Non-pigmented ciliary epithelial cell (primary cell): ENCODE data around the gene NFIB.
A peak's percentile ranks its signal among the peaks of the same experiment; 100 is the strongest.

Source experiments
- DNase-seq: peaks from one replicate; pipeline ENCODE4 v3.0.0-alpha.2; 2010; ENCODE audit warnings: low read depth

The NFIB gene

DNA sequence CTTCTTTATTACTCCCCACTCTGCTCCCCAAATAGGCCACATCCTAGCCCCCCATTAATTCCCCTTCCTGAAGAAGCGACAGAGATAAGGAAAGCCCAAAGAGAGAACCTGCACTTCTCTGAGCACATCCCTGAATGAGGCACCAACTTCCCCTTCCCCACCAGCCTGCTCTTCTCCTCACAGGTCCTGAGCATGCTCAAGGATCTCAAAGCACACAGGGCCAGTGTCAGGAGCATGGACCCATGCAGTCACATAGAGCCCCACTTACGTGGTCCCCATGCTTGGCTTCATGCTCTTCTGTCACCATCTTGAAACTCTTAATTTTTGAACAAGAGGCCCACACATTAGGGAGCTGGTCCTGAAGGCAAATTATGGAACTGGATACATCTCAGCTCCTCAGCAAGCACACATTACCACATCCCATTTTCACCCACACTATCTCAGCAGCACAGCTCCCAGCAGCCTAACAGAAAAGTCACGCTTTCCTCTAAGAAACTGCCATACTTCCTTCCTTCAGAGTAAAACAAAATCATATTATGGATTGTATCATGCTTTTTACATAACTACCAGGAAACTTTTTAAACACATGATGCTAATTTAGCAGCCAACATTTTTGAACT is 99.8 kb downstream of the NFIB start:
- no peak for DNase-seq

DNA sequence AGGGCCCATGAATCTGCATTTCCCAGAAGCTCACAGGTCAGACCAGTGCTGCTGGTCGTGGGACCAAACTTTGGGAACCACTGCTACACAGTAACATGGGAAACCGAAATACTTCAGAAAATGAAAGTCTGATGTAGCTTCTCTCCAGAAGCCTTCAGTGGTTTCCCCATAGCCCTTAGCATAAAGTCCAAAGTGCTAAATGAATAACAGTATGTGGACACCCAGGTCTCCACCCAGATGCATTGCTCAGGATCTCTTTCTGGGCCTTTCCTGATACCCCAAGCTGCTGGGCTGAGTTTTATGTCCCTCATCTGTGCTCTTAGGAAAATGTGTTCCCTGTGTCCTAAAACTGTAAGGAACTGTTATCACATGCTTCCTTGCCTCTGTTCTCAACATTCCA is 100.4 kb downstream of the NFIB start:
- DNase-seq = no peak

- DNase-seq = no peak
Measured at GRCh38 chr9:14212697-14213420, 101.1 kb downstream of the NFIB start.

GRCh38 chr9:14212077-14212476 is 101.9 kb downstream of the NFIB start:
- no peak for DNase-seq

- no peak for DNase-seq
Measured at GRCh38 chr9:14211564-14211963, 102.4 kb downstream of the NFIB start.

DNA sequence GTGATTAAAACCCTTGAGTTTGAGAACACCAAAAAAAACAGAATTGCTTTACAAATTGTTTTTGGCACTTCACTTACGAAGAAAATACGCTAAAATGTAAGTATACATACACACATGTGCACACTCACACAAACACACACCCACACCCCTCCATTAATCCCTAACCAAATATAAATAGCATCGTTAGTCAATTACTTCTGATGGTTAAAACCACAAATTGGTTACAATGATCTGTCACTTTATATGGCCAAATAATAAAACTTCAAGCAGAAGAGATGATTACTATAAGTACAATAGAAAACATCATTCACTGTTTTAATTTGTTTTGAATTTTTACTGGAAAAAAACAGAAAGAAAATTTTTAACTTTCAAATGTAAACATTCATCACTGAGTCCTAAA is 103.5 kb downstream of the NFIB start:
- no peak for DNase-seq

DNA sequence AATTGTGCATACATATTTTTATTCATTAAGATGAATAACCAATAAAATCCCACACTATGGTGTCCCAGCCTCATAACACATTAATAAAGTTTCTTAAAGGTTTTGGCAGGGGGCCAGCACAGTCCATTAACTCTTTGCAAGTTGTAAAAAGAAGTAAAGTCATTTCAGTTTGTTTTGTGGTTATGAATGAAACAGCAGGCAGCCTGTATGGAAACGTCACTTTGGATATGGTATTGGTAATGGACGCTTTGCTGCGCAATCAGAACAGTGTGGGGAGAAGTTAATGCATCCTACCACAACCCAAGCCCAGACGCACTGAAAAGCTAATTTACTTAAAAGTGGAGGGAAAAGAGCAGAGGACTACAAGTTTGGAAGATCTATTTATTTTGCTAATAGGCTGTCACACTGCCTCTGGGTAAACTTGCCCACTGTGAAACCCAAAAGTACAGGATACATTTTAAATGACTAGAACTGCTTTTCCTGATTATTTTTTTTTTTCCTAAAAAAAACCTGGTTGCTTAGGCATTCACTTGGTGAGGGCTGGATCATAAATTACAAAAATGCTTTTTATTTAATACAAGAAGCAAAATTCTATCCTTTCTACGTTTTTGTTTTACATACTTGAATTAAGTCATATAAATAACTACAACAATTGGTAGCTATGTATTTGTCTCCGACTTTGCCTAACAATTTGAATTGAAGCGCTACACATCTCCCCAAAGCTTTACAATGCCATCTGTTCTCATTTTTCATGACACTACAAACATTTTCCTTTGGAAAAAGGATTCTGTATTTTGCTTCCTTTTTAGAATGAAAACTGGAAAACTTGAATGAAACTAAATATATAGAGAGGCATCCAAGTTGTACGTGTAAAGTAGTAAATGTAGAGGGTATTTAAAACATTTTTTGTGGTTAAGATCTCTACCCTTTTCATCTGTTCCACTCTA is 104.3 kb downstream of the NFIB start:
- no peak for DNase-seq

DNA sequence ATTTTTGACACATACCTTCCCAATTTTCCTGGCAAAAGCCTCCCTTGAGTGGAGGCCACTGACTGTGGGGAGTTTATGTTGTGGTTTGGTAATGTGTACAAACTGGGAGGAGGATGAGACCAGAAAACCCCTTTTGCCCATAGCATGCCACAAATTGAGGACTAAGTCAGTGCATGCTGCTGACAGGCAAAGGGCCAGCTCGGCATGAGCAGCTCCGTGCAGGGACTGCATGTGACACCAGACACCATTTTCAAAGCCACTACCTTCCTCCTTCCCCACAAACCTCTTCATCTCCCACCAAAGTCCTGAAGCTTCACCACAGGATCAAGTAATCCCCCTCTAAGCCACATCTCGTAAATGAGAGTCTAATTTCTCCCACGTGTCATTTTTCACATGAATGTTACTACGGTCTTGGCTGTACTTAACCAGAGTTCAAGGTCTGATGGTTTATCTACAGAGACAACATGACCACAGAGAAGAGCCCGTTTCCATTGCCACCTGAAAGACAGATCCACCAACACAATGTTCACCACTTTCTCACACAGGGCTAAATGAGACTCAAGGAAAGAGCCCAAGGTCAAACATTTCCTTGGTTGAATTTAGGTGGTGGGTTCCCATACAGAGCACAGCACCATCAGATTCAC is 106.5 kb downstream of the NFIB start:
- no peak for DNase-seq

- DNase-seq = peak; percentile 85
Measured at GRCh38 chr9:14205463-14205862, 108.5 kb downstream of the NFIB start.

GRCh38 chr9:14203356-14204056 is 110.4 kb downstream of the NFIB start:
- no peak for DNase-seq

GRCh38 chr9:14198841-14199455 is 115.0 kb downstream of the NFIB start:
- DNase-seq = no peak

DNA sequence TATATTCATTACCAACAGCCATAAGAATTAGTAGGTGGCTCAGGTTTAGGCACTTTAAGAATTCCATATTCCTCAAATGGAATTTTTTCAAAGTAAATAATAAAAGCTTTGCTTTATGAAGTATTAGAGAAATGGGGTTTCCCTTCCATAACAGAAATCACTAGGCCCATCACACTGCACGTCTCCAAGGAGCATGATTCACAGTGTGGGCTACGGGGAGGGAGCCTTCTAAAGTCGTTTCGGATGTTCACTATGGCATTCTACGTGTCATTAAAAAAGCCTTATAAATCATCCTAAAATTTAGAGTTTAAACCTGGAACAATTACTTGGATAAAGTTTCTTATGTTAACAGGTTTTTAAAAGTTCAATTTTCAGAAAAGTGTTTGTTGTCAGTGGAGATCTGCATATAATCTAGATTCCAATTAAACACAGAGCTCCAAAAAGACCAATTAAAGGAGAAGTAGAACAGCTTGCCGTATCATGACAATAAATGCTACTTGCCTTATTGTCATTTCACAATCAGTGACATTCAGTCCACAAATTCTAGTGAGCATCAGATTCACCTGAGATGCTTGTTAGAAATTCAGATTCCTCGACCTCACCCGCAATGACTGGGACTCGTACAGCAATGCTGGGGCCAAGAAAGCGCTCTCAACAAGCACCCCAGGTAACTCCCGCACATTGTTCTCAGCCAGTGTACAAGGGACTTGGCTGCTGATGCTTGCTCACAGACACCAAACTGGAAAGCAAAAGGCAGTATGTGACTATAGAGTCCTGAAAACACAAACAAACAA is 115.7 kb downstream of the NFIB start:
- no peak for DNase-seq

DNA sequence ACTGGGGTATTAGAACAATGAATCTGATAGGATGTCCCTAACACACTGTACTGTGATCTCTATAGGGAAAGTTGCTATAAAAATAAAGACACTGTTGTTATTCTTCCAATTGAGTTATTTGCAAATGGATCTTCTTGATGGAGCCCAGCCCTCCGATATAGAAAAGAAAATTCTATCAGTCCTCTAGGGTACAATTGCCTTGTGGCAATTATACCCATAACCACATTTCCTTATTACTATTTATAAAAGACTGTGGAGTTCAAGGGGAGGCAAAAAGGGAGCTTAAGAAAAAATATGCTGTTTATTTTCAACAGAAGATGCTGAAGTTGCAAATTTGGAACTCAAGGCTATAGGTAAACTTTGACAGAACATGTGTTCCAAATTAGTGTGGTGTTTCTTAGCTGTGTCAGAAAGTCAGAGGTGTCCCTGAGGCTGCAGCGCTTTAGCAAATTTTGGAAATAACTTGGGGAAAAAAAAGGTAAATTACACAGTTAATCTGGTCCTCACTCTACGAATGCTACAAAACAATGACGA is 116.5 kb downstream of the NFIB start:
- DNase-seq = no peak

DNA sequence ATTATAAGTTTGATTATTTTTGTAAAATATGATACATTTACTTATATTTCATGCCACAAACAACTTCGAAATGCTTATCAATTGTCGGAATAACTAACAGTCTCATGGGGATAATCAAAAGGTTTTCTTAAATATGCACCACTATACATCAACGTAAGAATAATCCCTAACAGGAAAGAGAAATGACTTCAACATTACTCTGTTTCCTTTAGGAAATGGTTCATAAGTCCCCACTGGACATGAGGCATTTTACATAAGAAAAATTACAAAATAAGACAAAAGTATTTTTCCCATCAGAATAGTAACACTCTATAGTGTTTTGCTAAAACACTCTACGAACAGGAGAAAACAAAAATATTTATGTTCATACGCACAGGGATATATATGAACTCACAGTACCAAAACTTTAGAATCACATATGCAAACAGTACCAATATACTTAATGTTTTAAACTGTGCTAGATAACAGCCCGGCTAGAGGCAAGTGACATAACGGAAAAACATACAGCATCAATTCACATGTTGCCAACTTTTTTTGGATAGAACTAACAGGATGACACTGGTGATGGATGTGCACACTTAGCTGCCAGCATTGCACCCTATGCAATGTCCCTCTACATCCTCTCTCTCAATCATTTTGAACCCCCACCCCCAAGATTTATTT is 120.5 kb downstream of the NFIB start:
- no peak for DNase-seq

- no peak for DNase-seq
Measured at GRCh38 chr9:14192556-14192955, 121.4 kb downstream of the NFIB start.

GRCh38 chr9:14191512-14191911 is 122.4 kb downstream of the NFIB start:
- DNase-seq = no peak

GRCh38 chr9:14190240-14190639 is 123.7 kb downstream of the NFIB start:
- DNase-seq = no peak

DNA sequence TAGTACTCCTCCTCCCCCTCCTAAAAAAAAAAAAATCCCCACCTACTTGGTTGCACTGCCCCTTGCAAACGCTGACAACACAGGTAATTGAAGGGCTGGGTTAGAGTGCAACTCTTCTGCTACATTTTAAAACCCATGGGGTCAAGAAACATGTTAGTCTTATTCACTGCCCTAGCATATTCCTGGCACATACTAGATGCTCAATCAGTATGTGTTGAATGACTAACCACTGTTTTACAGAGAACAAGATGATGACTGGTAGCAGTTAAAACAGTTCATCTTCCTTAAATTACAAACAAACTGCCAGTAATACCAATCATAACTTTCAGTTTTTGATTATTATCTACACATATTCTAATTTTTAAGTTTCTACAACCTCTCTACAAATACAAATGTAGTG is 124.4 kb downstream of the NFIB start:
- no peak for DNase-seq

GRCh38 chr9:14189146-14189545 is 124.8 kb downstream of the NFIB start:
- no peak for DNase-seq

GRCh38 chr9:14188538-14188937 is 125.4 kb downstream of the NFIB start:
- DNase-seq = no peak
